ENCODE data around the gene LNP1. TPM values are rescaled to one million over a fixed set of nuclear protein-coding genes. Genes with fewer than 3 reads are reported as not detected.
"Not testable (repeated sequence)": the region's sequence is repeated elsewhere in the genome, so short reads cannot be mapped to it uniquely, and the experiment has no call there.

LNP1 gene, protein sequence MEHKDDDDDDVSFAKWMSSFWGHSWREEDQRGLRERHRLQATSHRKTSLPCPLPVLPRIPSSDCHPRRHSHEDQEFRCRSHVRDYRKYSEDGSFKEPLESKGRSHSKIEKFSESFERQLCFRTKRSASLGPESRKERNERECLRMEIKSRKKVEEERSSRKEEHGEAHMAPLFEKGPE
- total RNA-seq = 1 to 10 TPM; 2.2 to 2.4 TPM

DNA sequence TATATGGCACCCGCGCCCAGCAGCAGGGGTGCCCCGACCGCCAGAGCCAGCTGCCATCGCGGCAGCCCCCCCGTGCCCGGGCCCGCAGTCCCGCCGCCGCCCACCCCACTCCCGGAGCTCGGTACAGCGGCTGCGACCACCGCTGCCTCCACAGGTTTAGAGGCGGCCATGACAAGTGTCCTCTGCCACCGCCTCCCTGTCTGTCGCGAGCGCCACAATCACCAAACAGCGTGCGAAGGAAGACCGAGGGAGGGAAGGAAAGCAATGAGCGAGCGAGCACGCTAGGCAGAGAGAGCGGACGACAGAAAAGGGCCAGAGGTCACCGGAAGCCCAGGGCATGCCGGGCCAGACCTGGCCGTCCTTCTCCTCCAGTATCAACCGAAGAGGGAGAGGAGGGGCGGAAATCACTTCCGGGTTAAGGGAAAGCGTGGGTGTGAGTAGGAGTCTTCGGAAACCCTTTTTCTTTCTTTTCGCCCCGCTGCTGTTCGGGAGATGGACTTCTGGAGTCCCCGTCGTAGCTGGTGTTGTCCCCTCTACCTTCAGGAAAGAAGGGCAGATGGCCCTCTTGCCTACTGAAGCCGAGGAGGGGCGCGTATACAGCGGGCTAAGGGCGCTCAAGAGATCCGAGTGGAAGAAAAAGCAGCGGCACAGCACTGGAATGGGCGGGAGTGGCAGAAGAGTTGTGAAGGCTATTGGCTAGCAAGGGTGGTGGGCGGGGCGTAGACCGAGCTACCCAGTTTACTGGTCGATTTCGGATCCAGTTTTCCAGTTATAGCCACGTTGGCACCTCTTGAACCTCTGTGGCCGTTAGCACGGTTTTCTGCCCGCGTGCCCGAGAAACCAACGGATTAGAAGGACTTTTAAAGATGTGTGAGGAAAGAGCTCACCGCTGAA, at the start of gene LNP1, which contains the start of gene TOMM70:
Gene LNP1 (plus strand): TSS at position 760 of the 894 bp plus-strand sequence. CDS start 28,191 bp downstream, outside the sequence.
Gene TOMM70 (minus strand): TSS at position 310 of the 894 bp plus-strand sequence. CDS start 140 bp downstream, at position 170.
- Mint-ChIP-seq H3K4me3 (peak within 1 kb of the TSS; percentile 95), H3K4me1 (ENCODE audit: low read depth) (peaks cover 59% of the 10 kb centered on the region), H3K27me3 (ENCODE audit: low read depth) (no peaks in the 10 kb centered on the region), H3K9me3 (no peaks in the 10 kb centered on the region), H3K36me3 (ENCODE audit: low read depth) (peaks cover 19% of the 10 kb centered on the region), H3K27ac (peak within 1 kb of the TSS; percentile 98)
- intact Hi-C loops (cut with micrococcal nuclease) = loop anchor here (1.0 to 5.0 kb wide), 18 partner anchors 40 to 1844 kb away; partner anchors contain the start of genes CMSS1, NIT2, PCNP and SENP7
- DNase-seq = peak; percentile 98
- CTCF ChIA-PET = interaction anchor here (0.6 to 1.0 kb wide), 5 partner anchors 10 to 1283 kb away, joined by 3 to 4 read pairs (median 3); no protein-coding TSS in a partner anchor

DNA sequence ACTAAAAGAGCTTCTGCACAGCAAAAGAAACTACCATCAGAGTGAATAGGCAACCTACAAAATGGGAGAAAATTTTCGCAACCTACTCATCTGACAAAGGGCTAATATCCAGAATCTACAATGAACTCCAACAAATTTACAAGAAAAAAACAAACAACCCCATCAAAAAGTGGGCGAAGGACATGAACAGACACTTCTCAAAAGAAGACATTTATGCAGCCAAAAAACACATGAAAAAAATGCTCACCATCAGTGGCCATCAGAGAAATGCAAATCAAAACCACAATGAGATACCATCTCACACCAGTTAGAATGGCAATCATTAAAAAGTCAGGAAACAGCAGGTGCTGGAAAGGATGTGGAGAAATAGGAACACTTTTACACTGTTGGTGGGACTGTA, 49.6 kb upstream of the LNP1 start:
- H3K4me1 Mint-ChIP-seq (ENCODE audit: low read depth); DNase-seq; H3K9me3 Mint-ChIP-seq; H3K27ac Mint-ChIP-seq; intact Hi-C loops (cut with micrococcal nuclease); H3K27me3 Mint-ChIP-seq (ENCODE audit: low read depth); H3K4me3 Mint-ChIP-seq; CTCF ChIA-PET: not testable (repeated sequence)
- peaks cover 50% of the 10 kb centered on the region for H3K36me3 Mint-ChIP-seq (ENCODE audit: low read depth)

DNA sequence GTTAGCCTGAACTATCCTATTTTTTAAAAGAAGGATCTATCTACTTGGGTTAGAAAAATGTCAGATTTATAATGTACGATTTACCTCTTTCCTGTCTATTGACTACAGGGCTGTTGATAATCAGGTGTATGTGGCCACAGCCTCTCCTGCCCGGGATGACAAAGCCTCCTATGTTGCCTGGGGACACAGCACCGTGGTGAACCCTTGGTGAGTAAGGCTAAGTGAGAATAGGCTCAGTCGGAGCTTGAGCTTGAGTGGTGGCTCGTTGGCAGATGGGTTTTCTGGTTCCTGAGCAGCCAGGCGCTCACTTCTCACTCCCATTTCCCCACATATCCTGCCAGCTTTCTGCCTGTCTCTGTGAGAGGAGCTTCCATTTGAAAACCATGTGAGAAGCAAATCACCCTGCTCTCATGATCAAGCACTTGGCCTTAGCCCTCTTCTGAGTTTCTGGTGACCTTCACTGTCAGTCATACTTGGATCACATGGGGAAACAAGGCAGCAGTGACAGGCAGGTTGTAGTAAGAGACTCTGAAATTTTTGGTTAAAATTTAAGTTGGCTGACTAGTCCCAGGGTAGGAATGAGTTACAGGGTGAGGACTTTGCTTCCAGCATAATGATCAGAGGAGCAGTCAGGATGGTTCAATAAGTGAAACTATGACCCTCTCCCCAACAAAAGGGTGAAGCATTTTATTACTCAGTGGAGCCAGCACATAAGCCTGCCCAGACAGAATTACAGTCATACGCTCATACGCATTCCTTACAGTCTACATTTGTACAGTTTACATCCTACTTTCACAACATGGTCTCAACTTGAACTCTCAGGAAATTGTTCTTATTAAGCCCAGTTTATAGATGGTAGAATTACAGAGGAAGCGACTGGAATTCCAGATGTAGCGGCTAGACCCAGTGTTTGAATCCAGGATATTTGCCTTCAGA, 48.8 kb upstream of the LNP1 start:
- intact Hi-C loops (cut with micrococcal nuclease) = no loop called here
- Mint-ChIP-seq H3K36me3 (ENCODE audit: low read depth) (peaks cover 47% of the 10 kb centered on the region), H3K27me3 (ENCODE audit: low read depth) (no peaks in the 10 kb centered on the region), H3K9me3 (peaks cover 6% of the 10 kb centered on the region), H3K4me3 (no peak overlapping the region), H3K27ac (no peak overlapping the region), H3K4me1 (ENCODE audit: low read depth) (no peaks in the 10 kb centered on the region)
- CTCF ChIA-PET = no interaction called here
- DNase-seq = no peak

DNA sequence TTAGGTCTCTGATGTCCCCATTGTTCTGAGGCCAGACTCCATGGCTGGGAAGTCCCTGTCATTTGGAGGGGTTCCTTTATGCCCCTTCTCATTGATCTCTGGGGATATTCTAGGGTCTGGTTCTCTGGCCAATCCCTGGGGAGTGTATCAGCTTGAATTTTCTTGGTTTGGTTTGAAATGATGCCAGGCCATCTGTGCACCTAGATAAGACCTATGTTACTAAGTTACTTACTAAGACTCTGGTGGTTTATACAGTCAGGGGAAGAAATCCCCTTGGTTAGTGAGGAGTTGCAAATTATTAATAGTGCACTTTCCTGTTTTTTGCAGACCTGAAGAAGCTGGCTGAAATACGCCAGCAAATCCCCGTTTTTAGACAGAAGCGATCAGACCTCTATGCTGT, 46.5 kb upstream of the LNP1 start:
- CTCF ChIA-PET = interaction anchor here (1.1 kb wide), 1 partner anchor 1219 kb away, joined by 3 read pairs; the partner anchor contains the start of gene PCNP
- DNase-seq = no peak
- Mint-ChIP-seq H3K27me3 (ENCODE audit: low read depth) (no peaks in the 10 kb centered on the region), H3K4me1 (ENCODE audit: low read depth) (no peaks in the 10 kb centered on the region), H3K4me3 (no peak overlapping the region), H3K9me3 (peaks cover 6% of the 10 kb centered on the region), H3K36me3 (ENCODE audit: low read depth) (peaks cover 52% of the 10 kb centered on the region), H3K27ac (no peak overlapping the region)
- intact Hi-C loops (cut with micrococcal nuclease) = no loop called here

DNA sequence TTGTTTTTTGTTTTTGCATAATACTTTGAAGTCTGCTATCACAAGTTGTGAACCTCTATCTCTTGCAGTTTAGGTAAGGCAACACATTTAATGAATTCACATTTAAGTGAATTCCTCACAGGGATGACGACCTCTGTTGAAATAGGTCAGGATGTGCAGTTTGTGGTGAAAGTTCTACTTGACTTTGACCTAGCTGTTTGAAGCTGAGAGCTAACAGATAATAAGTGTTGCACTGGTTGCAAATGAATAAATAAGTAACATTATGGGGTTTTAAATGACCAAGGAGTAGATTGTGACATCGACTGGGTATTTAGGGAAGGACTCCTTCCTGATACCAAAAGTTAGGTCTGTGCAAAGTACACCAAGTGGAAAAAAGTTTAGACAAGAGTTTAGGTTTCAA, 42.9 kb upstream of the LNP1 start:
- no peak for DNase-seq
- H3K9me3 Mint-ChIP-seq = peaks cover 2% of the 10 kb centered on the region
- H3K4me1 Mint-ChIP-seq (ENCODE audit: low read depth) = no peaks in the 10 kb centered on the region
- intact Hi-C loops (cut with micrococcal nuclease) = no loop called here
- H3K27me3 Mint-ChIP-seq (ENCODE audit: low read depth) = no peaks in the 10 kb centered on the region
- no peak overlapping the region for H3K4me3 Mint-ChIP-seq
- no peak overlapping the region for H3K27ac Mint-ChIP-seq
- CTCF ChIA-PET = no interaction called here
- peaks cover 52% of the 10 kb centered on the region for H3K36me3 Mint-ChIP-seq (ENCODE audit: low read depth)

DNA sequence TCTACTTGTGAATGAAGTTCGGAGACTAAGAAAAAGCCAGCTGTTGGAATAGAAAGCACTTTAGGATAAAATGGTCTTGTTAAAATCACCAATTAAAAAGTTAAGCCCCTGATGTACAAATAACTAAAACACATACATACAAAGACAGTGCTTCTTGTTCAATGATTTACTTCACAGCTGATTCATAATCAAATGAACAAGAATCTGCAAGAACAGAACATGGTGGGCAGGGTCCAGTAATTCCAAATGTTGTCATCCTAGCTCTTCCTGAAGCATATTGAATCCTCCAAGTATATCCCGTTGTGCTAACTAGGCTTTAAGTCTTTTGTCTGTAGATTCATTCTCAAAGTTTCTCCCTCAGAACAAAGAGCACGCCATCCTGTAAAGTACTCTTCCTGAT, 42.3 kb upstream of the LNP1 start:
- intact Hi-C loops (cut with micrococcal nuclease) = no loop called here
- Mint-ChIP-seq H3K4me3 (no peak overlapping the region), H3K36me3 (ENCODE audit: low read depth) (peaks cover 55% of the 10 kb centered on the region), H3K27me3 (ENCODE audit: low read depth) (no peaks in the 10 kb centered on the region), H3K27ac (no peak overlapping the region), H3K4me1 (ENCODE audit: low read depth) (no peaks in the 10 kb centered on the region), H3K9me3 (peaks cover 2% of the 10 kb centered on the region)
- DNase-seq = no peak
- CTCF ChIA-PET = interaction anchor here (1.3 kb wide), 1 partner anchor 233 kb away, joined by 3 read pairs; no protein-coding TSS in a partner anchor

DNA sequence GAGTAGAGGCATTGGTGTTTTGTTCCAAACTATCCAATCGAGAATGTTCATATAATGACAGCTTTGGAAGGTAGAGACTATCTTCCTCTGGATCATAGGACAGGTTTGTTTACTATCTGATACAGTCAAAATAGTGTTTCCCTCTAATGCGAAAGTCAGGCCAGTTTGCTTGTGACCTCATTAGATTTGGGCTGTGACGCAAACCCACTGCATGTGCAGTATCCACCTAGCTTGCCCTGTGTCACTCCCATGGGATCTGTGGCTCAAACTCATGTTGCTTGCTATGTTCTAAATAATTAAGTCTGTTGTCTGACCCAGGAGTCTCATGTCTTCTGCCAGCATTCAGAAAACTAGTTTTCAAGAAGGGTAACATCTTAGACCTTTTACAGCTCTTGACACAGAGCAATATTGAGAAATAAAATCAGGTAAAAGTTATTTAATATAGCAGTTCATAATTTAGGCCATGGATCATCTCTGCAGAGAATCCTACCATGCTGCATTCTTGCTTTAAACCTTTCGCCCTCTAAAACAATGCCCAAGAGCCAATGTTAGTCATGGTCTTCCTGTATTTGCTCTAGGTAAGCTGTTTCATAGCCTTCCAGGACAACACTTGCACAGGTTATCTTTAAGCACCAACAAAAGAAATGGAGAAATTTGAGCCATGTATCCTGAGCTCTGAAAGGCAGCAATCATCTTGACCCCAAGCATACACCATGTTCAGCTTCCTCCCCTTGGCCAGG, 40.4 kb upstream of the LNP1 start:
- H3K27ac Mint-ChIP-seq = no peak overlapping the region
- CTCF ChIA-PET = no interaction called here
- H3K36me3 Mint-ChIP-seq (ENCODE audit: low read depth) = peaks cover 53% of the 10 kb centered on the region
- H3K4me3 Mint-ChIP-seq = no peak overlapping the region
- H3K9me3 Mint-ChIP-seq = peaks cover 2% of the 10 kb centered on the region
- H3K4me1 Mint-ChIP-seq (ENCODE audit: low read depth) = no peaks in the 10 kb centered on the region
- intact Hi-C loops (cut with micrococcal nuclease) = no loop called here
- H3K27me3 Mint-ChIP-seq (ENCODE audit: low read depth) = no peaks in the 10 kb centered on the region
- DNase-seq = no peak

DNA sequence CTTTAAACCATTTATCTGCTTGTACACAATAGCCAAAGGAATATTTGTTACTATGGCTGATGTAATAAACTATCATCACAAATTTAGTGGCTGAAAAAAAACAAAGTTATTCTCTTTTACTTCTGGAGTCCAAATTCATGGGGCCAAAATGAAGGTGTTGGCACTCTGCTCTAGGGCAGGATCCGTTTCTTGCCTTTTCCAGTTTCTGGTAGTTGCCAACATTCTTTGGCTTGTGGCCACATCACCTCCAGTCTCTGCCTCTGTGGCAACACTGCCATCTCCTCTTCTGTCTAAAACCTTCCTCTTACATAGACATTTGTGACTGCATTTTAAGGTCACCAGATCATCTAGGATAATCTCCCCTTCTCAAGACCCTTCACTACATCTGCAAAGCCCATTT, 39.4 kb upstream of the LNP1 start:
- Mint-ChIP-seq H3K27ac (no peak overlapping the region), H3K4me3 (no peak overlapping the region), H3K9me3 (peaks cover 2% of the 10 kb centered on the region), H3K4me1 (ENCODE audit: low read depth) (no peaks in the 10 kb centered on the region), H3K27me3 (ENCODE audit: low read depth) (no peaks in the 10 kb centered on the region), H3K36me3 (ENCODE audit: low read depth) (peaks cover 54% of the 10 kb centered on the region)
- DNase-seq = no peak
- intact Hi-C loops (cut with micrococcal nuclease) = no loop called here
- CTCF ChIA-PET = no interaction called here

DNA sequence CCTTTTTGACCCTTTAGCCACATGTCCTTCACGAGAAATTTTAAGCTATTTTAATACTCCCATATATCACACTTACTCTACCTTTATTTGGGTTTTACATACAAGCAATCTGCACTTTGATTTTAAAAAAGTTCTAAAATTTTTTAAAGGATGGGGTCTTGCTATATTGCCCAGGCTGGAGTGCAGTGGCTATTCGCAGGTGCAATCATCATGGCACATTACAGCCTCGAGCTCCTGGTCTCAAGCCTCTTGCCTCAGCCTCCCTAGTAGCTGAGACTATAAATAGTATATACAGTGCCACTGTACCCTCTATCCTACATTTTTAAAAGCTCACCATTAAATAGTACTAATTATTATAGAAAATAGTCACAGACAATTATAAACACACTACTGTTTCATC, 36.9 kb upstream of the LNP1 start:
- H3K4me3 Mint-ChIP-seq = no peak overlapping the region
- DNase-seq = no peak
- intact Hi-C loops (cut with micrococcal nuclease) = no loop called here
- H3K9me3 Mint-ChIP-seq = peaks cover 2% of the 10 kb centered on the region
- H3K4me1 Mint-ChIP-seq (ENCODE audit: low read depth) = no peaks in the 10 kb centered on the region
- no peak overlapping the region for H3K27ac Mint-ChIP-seq
- CTCF ChIA-PET = no interaction called here
- no peaks in the 10 kb centered on the region for H3K27me3 Mint-ChIP-seq (ENCODE audit: low read depth)
- H3K36me3 Mint-ChIP-seq (ENCODE audit: low read depth) = peaks cover 47% of the 10 kb centered on the region

DNA sequence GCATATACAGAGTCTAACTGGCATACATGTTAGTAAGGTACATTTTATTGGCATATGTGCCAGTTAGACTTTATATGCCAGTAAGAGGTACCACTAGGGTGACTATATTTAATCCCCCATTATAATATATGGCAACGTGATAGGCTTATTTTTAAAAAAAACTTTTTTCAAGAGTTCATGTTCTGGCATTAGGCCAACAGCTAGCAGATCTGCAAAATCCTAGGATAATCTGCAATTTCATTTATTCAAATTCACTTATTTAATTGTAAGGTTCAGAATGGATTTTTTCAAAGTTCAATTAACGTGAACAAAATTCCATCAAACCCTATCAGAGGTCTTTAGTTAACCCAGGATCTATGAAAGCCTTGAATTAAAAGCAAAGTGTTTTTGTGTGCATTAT, 34.9 kb upstream of the LNP1 start:
- no peak overlapping the region for H3K27ac Mint-ChIP-seq
- DNase-seq = no peak
- no peaks in the 10 kb centered on the region for H3K4me1 Mint-ChIP-seq (ENCODE audit: low read depth)
- H3K36me3 Mint-ChIP-seq (ENCODE audit: low read depth) = peaks cover 45% of the 10 kb centered on the region
- intact Hi-C loops (cut with micrococcal nuclease) = no loop called here
- peaks cover 2% of the 10 kb centered on the region for H3K9me3 Mint-ChIP-seq
- no peaks in the 10 kb centered on the region for H3K27me3 Mint-ChIP-seq (ENCODE audit: low read depth)
- no peak overlapping the region for H3K4me3 Mint-ChIP-seq
- CTCF ChIA-PET = interaction anchor here (0.6 to 1.0 kb wide), 3 partner anchors 31 to 369 kb away, joined by 3 to 4 read pairs (median 3); no protein-coding TSS in a partner anchor

DNA sequence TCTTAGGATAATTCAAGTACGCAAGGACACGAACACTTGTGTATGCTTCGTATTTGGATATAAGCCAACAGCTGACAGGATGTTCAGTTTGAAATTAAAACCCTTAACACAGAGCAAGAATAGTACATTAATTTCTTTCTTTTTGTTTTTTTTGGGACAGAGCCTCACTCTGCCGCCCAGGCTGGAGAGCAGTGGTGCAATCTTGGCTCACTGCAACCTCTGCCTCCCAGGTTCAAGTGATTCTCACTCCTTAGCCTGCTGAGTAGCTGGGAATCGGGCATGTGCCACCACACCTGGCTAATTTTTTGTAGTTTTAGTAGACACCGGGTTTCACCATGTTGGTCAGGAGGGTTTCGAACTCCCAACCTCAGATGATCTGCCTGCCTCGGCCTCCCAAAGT, 32.9 kb upstream of the LNP1 start:
- H3K4me1 Mint-ChIP-seq (ENCODE audit: low read depth) = no peaks in the 10 kb centered on the region
- H3K36me3 Mint-ChIP-seq (ENCODE audit: low read depth) = peaks cover 38% of the 10 kb centered on the region
- no peaks in the 10 kb centered on the region for H3K9me3 Mint-ChIP-seq
- no peak overlapping the region for H3K27ac Mint-ChIP-seq
- CTCF ChIA-PET = no interaction called here
- intact Hi-C loops (cut with micrococcal nuclease) = no loop called here
- H3K4me3 Mint-ChIP-seq = no peak overlapping the region
- no peak for DNase-seq
- no peaks in the 10 kb centered on the region for H3K27me3 Mint-ChIP-seq (ENCODE audit: low read depth)
